ENCODE data around the gene XIRP1.
"Not testable (repeated sequence)": the region's sequence is repeated elsewhere in the genome, so short reads cannot be mapped to it uniquely, and the experiment has no call there.

Gene XIRP1

GRCh38 chr3:39192490-39193092 lies at the start of gene XIRP1:
Gene XIRP1 (minus strand): TSS chr3:39192595. CDS start chr3:39189445, 3,150 bp downstream.
- DNase-seq (ENCODE audit: low spot score) (no peak), FAIRE-seq (no peak)

DNA sequence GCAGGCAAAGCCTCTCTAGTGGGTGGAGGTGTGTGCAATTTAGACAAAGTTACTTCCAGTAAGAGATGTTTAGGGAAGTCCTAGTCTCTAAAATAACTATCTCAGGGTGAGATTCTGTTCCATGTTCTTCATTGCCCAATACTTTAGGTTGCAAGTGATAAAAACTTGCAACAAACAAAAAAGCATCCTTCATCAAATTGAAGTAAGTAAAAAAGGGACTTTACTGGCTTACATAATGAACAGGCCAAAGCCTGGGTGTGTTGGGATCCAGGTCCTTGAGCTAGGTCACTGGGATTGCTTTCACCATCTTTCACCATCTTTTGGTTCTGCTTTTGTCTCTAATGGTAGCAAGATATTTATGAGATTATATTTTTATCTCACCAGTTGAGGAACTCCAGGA lies 49.2 kb upstream of the XIRP1 start:
- DNase-seq (ENCODE audit: low spot score) (no peak), FAIRE-seq (no peak)

DNA sequence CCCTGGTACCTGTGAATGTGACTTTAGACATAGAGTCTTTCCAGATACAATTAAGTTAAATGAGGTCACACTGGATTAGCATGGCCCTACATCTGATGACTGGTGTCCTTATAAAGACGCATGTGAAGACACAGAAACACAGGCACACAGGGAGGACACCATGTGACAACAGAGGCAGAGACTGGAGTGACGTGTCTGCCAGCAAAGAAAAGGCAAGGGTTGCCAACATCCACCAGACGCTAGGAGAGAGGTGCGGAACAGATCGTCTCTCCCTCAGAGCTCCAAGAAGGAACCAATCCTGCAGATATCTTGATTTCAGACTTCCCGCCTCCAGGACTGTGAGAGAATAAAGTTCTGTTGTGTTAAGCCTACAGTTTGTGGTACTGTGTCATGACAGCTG lies 44.6 kb upstream of the XIRP1 start:
- FAIRE-seq = no peak
- DNase-seq (ENCODE audit: low spot score) = no peak

DNA sequence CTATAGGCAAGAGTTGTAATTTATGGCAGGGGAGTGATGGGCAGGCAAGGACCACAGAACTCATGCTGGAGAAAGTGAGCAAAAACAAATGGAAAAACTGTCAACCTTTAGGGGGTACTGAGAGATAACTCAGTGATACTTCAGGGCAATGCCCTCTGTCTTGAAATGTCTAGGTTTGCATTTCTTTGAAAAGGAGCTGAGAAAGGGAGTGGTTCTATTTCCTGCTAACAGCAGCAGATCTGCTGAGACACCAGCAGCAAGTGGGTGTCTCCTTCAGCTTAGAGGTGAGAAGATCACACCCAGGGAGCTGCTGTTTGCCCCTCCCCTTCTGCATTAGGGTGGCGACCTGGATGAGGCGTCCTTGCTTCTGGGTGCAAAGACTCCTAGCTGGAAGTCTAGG lies 42.3 kb upstream of the XIRP1 start:
- FAIRE-seq = no peak
- no peak for DNase-seq (ENCODE audit: low spot score)

- FAIRE-seq (no peak), DNase-seq (ENCODE audit: low spot score) (no peak)
Observed at GRCh38 chr3:39232859-39233258, 40.5 kb upstream of the XIRP1 start.

DNA sequence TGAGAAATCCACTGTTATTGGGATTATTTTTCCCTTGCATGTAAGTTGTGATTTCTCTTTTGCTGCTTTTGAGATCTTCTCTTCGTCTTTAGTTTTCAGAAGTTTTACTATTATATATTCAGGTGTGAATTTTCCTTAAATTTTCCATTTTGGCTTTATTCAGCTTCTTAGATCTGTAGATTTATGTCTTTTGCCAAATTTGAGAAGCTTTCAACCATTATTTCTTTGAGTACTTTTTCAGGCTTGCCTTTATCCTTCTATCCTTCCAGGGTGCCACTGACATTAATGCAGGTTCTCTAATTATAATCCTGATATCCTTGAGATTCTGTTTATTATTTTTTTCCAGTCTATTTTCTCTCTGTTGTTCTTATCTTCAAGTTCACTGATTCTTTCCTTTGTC lies 38.1 kb upstream of the XIRP1 start:
- DNase-seq (ENCODE audit: low spot score) = no peak
- no peak for FAIRE-seq

GRCh38 chr3:39228496-39228895 lies 36.1 kb upstream of the XIRP1 start:
- no peak for FAIRE-seq
- no peak for DNase-seq (ENCODE audit: low spot score)

DNA sequence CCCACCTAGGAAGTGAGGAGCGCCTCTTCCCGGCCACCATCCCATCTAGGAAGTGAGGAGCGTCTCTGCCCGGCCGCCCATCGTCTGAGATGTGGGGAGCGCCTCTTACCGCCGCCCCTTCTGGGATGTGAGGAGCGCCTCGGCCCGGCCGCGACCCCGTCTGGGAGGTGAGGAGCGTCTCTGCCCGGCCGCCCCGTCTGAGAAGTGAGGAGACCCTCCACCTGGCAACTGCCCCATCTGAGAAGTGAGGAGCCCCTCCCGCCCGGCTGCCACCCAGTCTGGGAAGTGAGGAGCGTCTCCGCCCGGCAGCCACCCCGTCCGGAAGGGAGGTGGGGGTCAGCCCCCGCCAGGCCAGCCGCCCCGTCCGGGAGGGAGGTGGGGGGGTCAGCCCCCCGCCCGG lies 35.2 kb upstream of the XIRP1 start:
- DNase-seq (ENCODE audit: low spot score); FAIRE-seq: not testable (repeated sequence)

DNA sequence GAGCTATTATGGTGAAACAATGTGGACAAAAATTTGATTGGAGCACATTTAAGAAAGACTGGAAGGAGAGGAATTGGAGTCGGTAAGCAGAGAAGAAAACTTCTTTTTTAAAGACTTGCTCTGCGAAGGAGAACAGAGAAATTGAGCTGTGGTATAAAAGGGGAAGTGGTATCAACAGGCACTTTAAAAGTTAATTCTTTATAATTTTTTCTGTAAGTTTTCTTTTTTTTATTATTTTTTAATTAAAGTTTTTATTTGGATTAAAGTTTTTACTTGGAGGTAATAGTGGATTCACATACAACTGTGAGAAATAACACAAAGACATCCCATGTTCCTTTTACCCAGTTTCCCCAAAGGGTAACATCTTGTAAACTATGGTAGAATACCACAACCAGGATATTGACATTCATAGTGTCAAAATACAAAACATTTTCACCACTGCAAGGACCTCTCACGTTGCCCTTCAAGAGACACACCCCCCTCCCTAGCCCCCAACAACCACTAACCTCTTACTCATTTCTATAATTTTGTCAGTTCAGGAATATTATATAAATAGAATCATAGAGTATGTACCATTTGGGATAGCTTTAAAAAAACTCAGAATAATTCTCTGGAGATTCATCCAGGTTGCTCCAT lies 33.8 kb upstream of the XIRP1 start:
- no peak for DNase-seq (ENCODE audit: low spot score)
- no peak for FAIRE-seq

DNA sequence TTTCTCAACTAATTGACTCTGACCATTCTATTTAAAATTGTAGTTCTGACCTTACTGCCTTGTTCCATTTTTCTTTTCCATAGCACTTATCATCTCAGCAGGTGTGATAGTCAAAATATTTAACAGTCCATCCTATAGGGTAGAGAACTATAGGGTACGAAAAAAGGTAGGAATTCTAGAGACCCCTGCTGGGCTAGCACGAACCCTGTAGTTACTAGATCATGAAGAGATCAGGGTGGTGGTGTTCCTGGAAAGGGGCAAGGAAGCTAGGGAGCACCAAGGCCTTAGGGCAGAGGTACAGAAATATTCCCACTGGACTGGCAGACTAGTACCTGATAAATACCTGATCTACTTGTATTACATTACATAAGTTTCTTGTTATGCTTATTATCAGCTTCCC lies 31.9 kb upstream of the XIRP1 start:
- FAIRE-seq = no peak
- no peak for DNase-seq (ENCODE audit: low spot score)

GRCh38 chr3:39222939-39223338 lies 30.5 kb upstream of the XIRP1 start:
- DNase-seq (ENCODE audit: low spot score) (no peak), FAIRE-seq (no peak)

DNA sequence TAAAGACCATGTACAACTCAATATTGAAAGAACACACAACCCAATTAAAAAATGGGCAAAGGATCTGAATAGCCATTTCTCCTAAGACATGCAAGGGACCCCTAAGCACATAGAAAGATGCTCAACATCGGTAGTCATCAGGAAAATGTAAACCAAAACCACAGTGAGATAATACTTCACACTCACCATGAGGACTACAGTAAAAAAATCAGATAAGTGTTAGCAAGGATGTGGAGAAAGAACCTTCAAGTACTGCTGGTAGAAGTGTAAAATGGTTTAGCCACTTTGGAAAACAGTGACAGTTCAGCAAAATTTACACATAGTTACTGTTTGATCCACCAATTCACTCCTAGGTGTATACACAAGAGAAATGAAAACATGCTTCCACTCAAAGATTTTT lies 30.1 kb upstream of the XIRP1 start:
- no peak for DNase-seq (ENCODE audit: low spot score)
- FAIRE-seq = no peak

- FAIRE-seq = no peak
Observed at GRCh38 chr3:39221141-39221530, 28.7 kb upstream of the XIRP1 start.

DNA sequence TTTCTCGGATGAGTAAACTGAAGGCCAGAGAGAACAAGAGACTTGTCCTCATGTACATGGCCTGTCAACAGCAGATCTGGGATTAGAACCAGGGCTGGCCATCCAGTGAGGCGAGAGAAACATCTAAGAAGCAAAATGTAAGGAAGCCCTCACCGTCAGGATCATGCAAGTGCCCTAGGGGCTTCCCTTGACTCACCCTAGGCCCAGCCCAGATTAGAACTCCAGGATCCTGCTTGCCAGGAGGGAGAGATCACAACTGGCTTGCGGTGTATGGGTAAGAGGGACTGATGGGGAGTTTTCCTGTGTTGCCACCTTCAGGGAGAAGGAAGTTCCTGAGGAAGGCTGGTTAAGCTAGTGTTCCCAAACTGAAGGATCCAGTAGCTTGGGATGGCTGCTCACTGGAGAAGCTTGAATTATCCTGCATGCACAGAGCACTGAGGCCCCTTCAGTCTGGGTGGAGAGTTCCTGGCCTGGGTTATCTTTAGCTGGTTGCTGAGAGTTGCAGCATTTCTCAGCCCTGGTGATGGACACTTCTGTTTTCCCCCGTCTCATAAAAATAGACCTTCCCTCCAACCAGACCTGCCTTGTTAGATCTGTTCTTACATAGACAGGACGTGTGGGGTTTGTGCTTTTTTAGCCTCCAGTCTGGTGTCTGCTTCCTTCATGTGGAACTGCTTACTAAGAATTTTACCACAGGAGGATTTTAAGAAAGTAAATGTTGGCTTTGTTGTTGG lies 28.2 kb upstream of the XIRP1 start:
- DNase-seq (ENCODE audit: low spot score) (no peak), FAIRE-seq (no peak)

More at GRCh38 chr3:39221141-39221530, 28.7 kb upstream of the XIRP1 start:
- DNase-seq (ENCODE audit: low spot score) = no peak

DNA sequence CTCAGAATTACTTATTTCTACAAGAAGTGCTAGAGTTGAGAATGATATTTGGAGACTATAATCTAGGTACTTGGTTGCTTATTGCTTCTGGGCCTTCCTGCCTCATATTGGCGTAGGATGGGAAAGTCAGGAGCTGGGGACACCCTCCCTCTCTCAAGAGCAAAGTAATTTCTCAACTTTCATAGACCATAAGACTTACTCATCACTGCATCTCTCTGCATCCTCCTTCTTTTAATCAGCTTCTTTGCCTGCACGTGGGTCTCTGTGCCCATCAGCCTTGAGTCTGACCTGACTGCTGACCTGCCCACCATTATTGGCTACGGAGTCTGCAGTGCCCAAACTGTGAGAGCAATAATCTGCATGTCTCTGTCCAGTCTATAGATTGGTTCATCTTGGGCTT lies 27.3 kb upstream of the XIRP1 start:
- DNase-seq (ENCODE audit: low spot score) (no peak), FAIRE-seq (no peak)

- DNase-seq (ENCODE audit: low spot score) (no peak), FAIRE-seq (no peak)
Observed at GRCh38 chr3:39216176-39216790, 23.9 kb upstream of the XIRP1 start.

DNA sequence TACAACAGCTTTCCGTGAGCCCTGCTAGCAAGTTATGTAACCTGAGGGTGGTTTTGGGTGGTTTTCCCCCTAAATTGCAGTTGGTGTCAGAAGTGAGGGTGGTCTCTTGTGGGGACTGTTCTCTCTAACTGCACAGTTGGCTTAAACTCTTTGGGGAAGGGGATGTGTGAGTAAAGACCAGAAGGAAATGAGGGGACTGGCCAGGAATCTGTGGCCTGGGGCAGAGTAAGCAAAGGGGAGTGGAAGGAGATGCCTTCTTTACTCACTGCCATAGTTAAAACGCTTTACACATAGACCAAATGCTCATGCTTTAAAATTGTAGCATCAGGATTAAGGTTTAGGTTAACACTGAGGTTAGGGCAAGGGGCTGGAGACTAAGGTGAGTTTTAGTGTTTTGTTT lies 21.2 kb upstream of the XIRP1 start:
- no peak for FAIRE-seq
- no peak for DNase-seq (ENCODE audit: low spot score)

DNA sequence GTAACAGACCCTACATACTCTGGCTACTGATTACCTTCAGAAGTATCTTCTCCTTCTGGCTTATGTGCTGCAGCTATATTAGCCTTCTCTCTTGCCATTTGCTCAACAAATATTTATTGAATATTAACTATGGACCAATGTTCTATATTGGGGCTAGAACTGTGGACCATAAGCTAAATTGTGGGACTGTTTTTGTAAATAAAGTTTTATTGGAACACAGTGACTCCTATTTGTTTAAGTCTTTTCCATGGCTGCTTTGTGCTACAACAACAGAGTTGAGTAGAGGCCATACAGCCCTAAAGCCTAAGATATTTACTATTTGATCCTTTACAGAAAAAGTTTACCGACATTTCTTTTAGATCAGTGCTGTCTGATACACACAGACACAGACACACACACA lies 20.3 kb upstream of the XIRP1 start:
- DNase-seq (ENCODE audit: low spot score) (no peak), FAIRE-seq (no peak)

GRCh38 chr3:39211332-39212130 lies 19.1 kb upstream of the XIRP1 start:
- no peak for DNase-seq (ENCODE audit: low spot score)
- FAIRE-seq = no peak

DNA sequence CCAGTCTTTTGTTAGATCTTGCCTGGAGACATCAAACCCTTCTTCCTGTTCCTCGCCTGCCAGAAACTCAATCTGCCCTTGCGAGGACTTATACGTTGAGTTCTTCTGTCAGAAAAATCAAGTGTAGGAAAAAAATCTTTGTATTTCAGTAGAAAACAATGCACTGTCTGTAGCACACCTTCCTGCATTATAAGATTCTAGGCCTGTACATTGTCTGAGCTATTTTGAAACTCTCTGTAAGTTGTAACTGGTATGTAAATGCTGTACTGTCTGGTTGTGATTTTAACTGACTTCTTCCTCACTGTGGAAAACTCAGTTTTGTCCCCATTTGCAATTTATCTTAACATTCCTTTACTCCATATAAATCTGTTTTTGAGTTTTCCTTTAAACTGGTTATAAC lies 17.7 kb upstream of the XIRP1 start:
- FAIRE-seq = no peak
- DNase-seq (ENCODE audit: low spot score) = no peak

DNA sequence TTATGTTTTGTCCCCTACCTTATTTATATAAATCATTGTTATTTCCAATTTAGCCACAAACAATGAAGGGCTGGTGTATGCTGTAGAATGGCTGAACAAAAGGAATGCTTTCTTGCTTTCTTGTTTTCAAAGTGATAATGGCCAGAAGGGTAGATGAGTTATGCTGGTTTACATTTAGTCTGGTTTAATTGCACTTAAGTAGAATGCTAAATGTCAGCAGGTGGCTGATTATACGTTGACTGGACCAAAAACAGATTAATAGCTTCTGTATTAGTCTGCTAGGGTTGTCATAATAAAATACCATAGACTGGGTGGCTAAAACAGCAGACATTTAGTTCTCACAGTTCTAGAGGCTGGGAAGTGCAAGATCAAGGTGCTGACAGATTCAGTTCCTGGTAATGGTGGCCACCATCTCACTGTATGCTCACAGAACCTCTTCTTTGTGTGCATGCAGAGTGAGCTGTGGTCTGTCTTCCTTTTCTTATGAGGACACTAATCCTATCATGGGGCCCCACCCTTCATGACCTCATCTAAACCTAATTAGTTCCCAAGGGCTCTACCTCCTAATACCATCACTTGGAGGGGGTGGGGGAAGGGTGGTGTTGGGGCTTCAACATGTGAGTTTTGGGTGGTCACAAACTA lies 17.1 kb upstream of the XIRP1 start:
- DNase-seq (ENCODE audit: low spot score) (no peak), FAIRE-seq (no peak)
